ENCODE results near the gene SYT3.
A peak's percentile ranks its signal among the peaks of the same experiment; 100 is the strongest.

SYT3 gene

GRCh38 chr19:50661766-50662650 lies 22.3 kb upstream of the SYT3 start:
- Histone ChIP-seq H3K4me1 (ENCODE audit: insufficient read depth, poor library complexity, severe bottlenecking) (no peaks in the 10 kb centered on the region), H3K9me3 (ENCODE audit: severe bottlenecking) (peaks cover 3% of the 10 kb centered on the region), H3K27me3 (ENCODE audit: insufficient read depth, poor library complexity, severe bottlenecking) (peaks cover 47% of the 10 kb centered on the region), H3K4me3 (ENCODE audit: severe bottlenecking) (no peak overlapping the region), H3K36me3 (ENCODE audit: low read depth) (no peaks in the 10 kb centered on the region), H3K27ac (ENCODE audit: poor library complexity, severe bottlenecking) (no peak overlapping the region)
- TF ChIP-seq, protein P1, sequence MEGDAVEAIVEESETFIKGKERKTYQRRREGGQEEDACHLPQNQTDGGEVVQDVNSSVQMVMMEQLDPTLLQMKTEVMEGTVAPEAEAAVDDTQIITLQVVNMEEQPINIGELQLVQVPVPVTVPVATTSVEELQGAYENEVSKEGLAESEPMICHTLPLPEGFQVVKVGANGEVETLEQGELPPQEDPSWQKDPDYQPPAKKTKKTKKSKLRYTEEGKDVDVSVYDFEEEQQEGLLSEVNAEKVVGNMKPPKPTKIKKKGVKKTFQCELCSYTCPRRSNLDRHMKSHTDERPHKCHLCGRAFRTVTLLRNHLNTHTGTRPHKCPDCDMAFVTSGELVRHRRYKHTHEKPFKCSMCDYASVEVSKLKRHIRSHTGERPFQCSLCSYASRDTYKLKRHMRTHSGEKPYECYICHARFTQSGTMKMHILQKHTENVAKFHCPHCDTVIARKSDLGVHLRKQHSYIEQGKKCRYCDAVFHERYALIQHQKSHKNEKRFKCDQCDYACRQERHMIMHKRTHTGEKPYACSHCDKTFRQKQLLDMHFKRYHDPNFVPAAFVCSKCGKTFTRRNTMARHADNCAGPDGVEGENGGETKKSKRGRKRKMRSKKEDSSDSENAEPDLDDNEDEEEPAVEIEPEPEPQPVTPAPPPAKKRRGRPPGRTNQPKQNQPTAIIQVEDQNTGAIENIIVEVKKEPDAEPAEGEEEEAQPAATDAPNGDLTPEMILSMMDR (IDR thresholded peaks at IDR 0.05; ENCODE audit: poor library complexity, severe bottlenecking): no peak
- ATAC-seq (ENCODE audit: low read depth): no peak
- no peak for DNase-seq (ENCODE audit: low spot score)

DNA sequence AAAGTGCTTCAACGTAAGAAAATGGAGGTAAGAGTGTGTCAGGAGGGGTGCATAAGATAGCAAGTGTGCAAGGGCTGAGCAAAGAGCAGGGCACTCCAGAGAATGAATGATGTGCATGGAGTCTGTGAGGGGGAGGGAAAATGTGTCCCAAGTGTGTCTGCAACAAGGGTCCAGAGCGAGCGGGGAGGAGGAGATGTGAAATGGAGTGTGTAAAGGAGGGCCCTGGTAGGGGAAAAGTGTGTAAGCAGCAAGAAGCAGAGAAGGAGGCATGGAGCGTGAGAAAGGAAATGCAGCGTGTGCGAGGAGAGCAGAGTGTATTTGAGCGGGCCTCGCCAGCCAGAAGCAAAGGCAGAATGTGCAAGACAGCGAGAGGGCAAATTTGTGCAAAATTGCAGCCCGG lies 21.3 kb upstream of the SYT3 start:
- ATAC-seq (ENCODE audit: low read depth) (no peak), DNase-seq (ENCODE audit: low spot score) (no peak)
- Histone ChIP-seq H3K27ac (ENCODE audit: poor library complexity, severe bottlenecking) (no peak overlapping the region), H3K4me1 (ENCODE audit: insufficient read depth, poor library complexity, severe bottlenecking) (no peaks in the 10 kb centered on the region), H3K36me3 (ENCODE audit: low read depth) (no peaks in the 10 kb centered on the region), H3K27me3 (ENCODE audit: insufficient read depth, poor library complexity, severe bottlenecking) (peaks cover 37% of the 10 kb centered on the region), H3K9me3 (ENCODE audit: severe bottlenecking) (peaks cover 3% of the 10 kb centered on the region), H3K4me3 (ENCODE audit: severe bottlenecking) (no peak overlapping the region)
- TF ChIP-seq, protein P1 (IDR thresholded peaks at IDR 0.05; ENCODE audit: poor library complexity, severe bottlenecking): no peak

DNA sequence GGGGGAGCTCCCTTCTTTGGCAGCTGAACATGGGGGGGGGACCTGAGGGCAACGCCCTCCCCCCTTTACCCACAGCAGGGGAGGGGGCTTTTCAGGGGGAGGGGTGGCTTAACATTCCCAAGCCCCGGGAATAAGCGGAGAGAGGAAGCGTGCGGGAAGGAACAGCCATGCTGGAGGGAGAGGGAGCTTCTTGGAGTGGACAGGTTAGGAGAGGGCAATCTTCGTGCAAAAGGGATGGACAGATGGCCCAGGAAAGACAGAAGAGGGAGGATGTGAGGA lies 20.3 kb upstream of the SYT3 start:
- Histone ChIP-seq H3K36me3 (ENCODE audit: low read depth) (no peaks in the 10 kb centered on the region), H3K27me3 (ENCODE audit: insufficient read depth, poor library complexity, severe bottlenecking) (peaks cover 30% of the 10 kb centered on the region), H3K4me3 (ENCODE audit: severe bottlenecking) (no peak overlapping the region), H3K4me1 (ENCODE audit: insufficient read depth, poor library complexity, severe bottlenecking) (no peaks in the 10 kb centered on the region), H3K27ac (ENCODE audit: poor library complexity, severe bottlenecking) (no peak overlapping the region), H3K9me3 (ENCODE audit: severe bottlenecking) (peaks cover 3% of the 10 kb centered on the region)
- TF ChIP-seq, protein P1 (IDR thresholded peaks at IDR 0.05; ENCODE audit: poor library complexity, severe bottlenecking): no peak
- no peak for ATAC-seq (ENCODE audit: low read depth)
- DNase-seq (ENCODE audit: low spot score): no peak

DNA sequence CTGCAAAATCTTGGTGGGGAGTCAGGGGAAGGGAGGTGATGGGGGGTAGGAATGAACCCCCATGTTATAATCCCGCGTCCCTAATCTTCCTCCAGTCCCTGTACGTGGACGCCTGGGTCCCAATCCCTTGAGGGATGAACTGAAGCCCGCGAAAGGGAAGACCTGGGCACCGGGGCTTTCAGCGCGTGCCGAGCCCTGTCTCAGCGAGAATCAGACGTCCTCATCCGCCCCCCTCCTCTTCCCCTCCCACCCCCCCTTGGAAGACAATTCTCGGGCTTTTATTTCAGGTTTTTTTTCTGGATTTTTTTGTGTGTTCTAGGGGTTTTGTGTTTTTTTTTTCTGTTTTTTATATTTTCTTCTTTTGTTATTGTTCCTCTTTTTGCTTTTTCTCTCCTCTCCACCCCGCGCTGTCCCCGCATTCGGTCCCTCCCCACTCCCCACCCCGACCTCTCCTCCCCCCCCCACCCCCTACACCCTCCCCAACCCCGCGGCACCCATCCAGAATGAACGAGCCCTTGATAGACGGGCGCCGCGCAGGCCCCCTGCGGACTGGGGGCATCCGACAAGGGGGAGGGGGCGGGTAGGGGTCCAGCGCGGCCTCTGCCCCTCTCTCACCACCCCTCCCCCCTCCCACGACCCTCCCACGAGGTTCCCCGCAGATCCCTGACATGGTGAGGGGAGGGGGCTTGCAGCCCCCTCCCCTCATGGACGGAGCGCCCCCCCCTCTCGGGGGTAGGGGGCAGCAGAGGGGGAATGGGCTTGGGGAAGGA lies 19.8 kb upstream of the SYT3 start:
- H3K36me3 ChIP-seq (ENCODE audit: low read depth): no peaks in the 10 kb centered on the region
- H3K4me3 ChIP-seq (ENCODE audit: severe bottlenecking): peak overlapping the region; percentile 36
- H3K27me3 ChIP-seq (ENCODE audit: insufficient read depth, poor library complexity, severe bottlenecking): peaks cover 26% of the 10 kb centered on the region
- no peaks in the 10 kb centered on the region for H3K9me3 ChIP-seq (ENCODE audit: severe bottlenecking)
- TF ChIP-seq, protein P1 (IDR thresholded peaks at IDR 0.05; ENCODE audit: poor library complexity, severe bottlenecking): no peak
- H3K27ac ChIP-seq (ENCODE audit: poor library complexity, severe bottlenecking): no peak overlapping the region
- DNase-seq (ENCODE audit: low spot score): no peak
- no peak for ATAC-seq (ENCODE audit: low read depth)
- no peaks in the 10 kb centered on the region for H3K4me1 ChIP-seq (ENCODE audit: insufficient read depth, poor library complexity, severe bottlenecking)
